ENCODE results near the gene JMJD7.

GRCh38 chr15:41870689-41871081 lies 42.8 kb downstream of the JMJD7 start:
- TF ChIP-seq CTCF (IDR thresholded peaks at IDR 0.05) = no peak
- TF ChIP-seq POLR2AphosphoS5 (IDR thresholded peaks at IDR 0.05) = no peak
- no peak for TF ChIP-seq POLR2A (IDR thresholded peaks at IDR 0.05)
- TF ChIP-seq EP300 (IDR thresholded peaks at IDR 0.05) = no peak
